HEK293 (cell line): Measurements from ENCODE around the gene GAMT.
A peak's percentile ranks its signal among the peaks of the same experiment; 100 is the strongest.

Source experiments
- ATF2 ChIP-seq: fragments of 450-650 bp; formaldehyde crosslinking; IDR thresholded peaks from 2 replicates; pipeline ENCODE4 v1.5.1; 2016; ENCODE audit warnings: missing biosample characterization, missing genetic modification characterization, low read depth
- ELK4 ChIP-seq: IDR thresholded peaks from 2 replicates; pipeline ENCODE4 v1.6.1; 2011; ENCODE audit warnings: mild to moderate bottlenecking, low read depth, low read length, borderline replicate concordance
- GLI2 ChIP-seq: fragments of 450-650 bp; formaldehyde crosslinking; IDR thresholded peaks from 2 replicates; pipeline ENCODE4; 2017; ENCODE audit warnings: missing biosample characterization, missing genetic modification characterization, low read depth, borderline replicate concordance
- HOXA7 ChIP-seq: sonication (generic); formaldehyde crosslinking; IDR thresholded peaks from 2 replicates; pipeline ENCODE4 v1.8.1; 2022; ENCODE audit warnings: missing genetic modification reagents, borderline replicate concordance
- MYNN ChIP-seq: fragments of 450-650 bp; formaldehyde crosslinking; IDR thresholded peaks from 2 replicates; pipeline ENCODE4 v1.5.1; 2016; ENCODE audit warnings: missing biosample characterization, missing genetic modification characterization, borderline replicate concordance
- RBAK ChIP-seq: fragments of 450-650 bp; formaldehyde crosslinking; IDR thresholded peaks from 2 replicates; pipeline ENCODE4 v1.5.1; 2016; ENCODE audit warnings: missing biosample characterization, missing genetic modification characterization
- SP7 ChIP-seq: fragments of 450-650 bp; formaldehyde crosslinking; IDR thresholded peaks from 2 replicates; pipeline ENCODE4 v1.5.1; 2016; ENCODE audit warnings: missing biosample characterization, missing genetic modification characterization
- WT1 ChIP-seq: fragments of 450-650 bp; formaldehyde crosslinking; IDR thresholded peaks from 2 replicates; pipeline ENCODE4 v1.5.1; 2016; ENCODE audit warnings: missing biosample characterization, missing genetic modification characterization
- YY1 ChIP-seq: fragments of 450-650 bp; formaldehyde crosslinking; IDR thresholded peaks from 2 replicates; pipeline ENCODE4 v1.5.1; 2018; ENCODE audit warnings: missing biosample characterization, missing genetic modification characterization
- ZBTB11 ChIP-seq: fragments of 450-650 bp; formaldehyde crosslinking; conservative IDR thresholded peaks from 2 replicates; pipeline ENCODE4 v1.5.1; 2016; ENCODE audit warnings: low read depth, missing biosample characterization, missing genetic modification characterization
- ZBTB20 ChIP-seq: fragments of 450-650 bp; formaldehyde crosslinking; IDR thresholded peaks from 2 replicates; pipeline ENCODE4 v1.5.1; 2016; ENCODE audit warnings: missing biosample characterization, missing genetic modification characterization
- ZFHX2 ChIP-seq: fragments of 450-650 bp; formaldehyde crosslinking; conservative IDR thresholded peaks from 2 replicates; pipeline ENCODE4 v1.5.1; 2016; ENCODE audit warnings: missing biosample characterization, missing genetic modification characterization
- ZFP3 ChIP-seq: fragments of 450-650 bp; formaldehyde crosslinking; IDR thresholded peaks from 2 replicates; pipeline ENCODE4 v1.5.1; 2016; ENCODE audit warnings: low read depth, missing biosample characterization, missing genetic modification characterization
- ZFP69B ChIP-seq: fragments of 450-650 bp; formaldehyde crosslinking; IDR thresholded peaks from 2 replicates; pipeline ENCODE4 v1.5.1; 2016; ENCODE audit warnings: missing biosample characterization, missing genetic modification characterization
- ZNF10 ChIP-seq: fragments of 450-650 bp; formaldehyde crosslinking; IDR thresholded peaks from 2 replicates; pipeline ENCODE4 v1.5.1; 2017; ENCODE audit warnings: missing biosample characterization, missing genetic modification characterization
- ZNF146 ChIP-seq: fragments of 450-650 bp; formaldehyde crosslinking; IDR thresholded peaks from 2 replicates; pipeline ENCODE4 v1.5.1; 2016; ENCODE audit warnings: missing biosample characterization, missing genetic modification characterization
- ZNF221 ChIP-seq: fragments of 450-650 bp; formaldehyde crosslinking; IDR thresholded peaks from 2 replicates; pipeline ENCODE4 v1.5.1; 2017; ENCODE audit warnings: missing biosample characterization, missing genetic modification characterization, borderline replicate concordance
- ZNF266 ChIP-seq: fragments of 450-650 bp; formaldehyde crosslinking; IDR thresholded peaks from 2 replicates; pipeline ENCODE4 v1.5.1; 2016; ENCODE audit warnings: missing biosample characterization, missing genetic modification characterization, low read depth
- ZNF335 ChIP-seq: fragments of 450-650 bp; formaldehyde crosslinking; conservative IDR thresholded peaks from 2 replicates; pipeline ENCODE4 v1.5.1; 2016; ENCODE audit warnings: missing biosample characterization, missing genetic modification characterization
- ZNF473 ChIP-seq: fragments of 450-650 bp; formaldehyde crosslinking; IDR thresholded peaks from 2 replicates; pipeline ENCODE4 v1.5.1; 2017; ENCODE audit warnings: missing biosample characterization, missing genetic modification characterization
- ZNF501 ChIP-seq: fragments of 450-650 bp; formaldehyde crosslinking; IDR thresholded peaks from 2 replicates; pipeline ENCODE4 v1.5.1; 2016; ENCODE audit warnings: missing biosample characterization, missing genetic modification characterization
- ZNF529 ChIP-seq: fragments of 450-650 bp; formaldehyde crosslinking; IDR thresholded peaks from 2 replicates; pipeline ENCODE4 v1.5.1; 2017; ENCODE audit warnings: missing genetic modification characterization, missing biosample characterization; ENCODE audit not compliant: insufficient replicate concordance
- ZNF560 ChIP-seq: fragments of 450-650 bp; formaldehyde crosslinking; IDR thresholded peaks from 2 replicates; pipeline ENCODE4 v1.5.1; 2017; ENCODE audit warnings: missing biosample characterization, missing genetic modification characterization, borderline replicate concordance
- ZNF585B ChIP-seq: fragments of 450-650 bp; formaldehyde crosslinking; IDR thresholded peaks from 2 replicates; pipeline ENCODE4 v1.5.1; 2016; ENCODE audit warnings: missing biosample characterization, missing genetic modification characterization
- ZNF600 ChIP-seq: fragments of 450-650 bp; formaldehyde crosslinking; IDR thresholded peaks from 2 replicates; pipeline ENCODE4 v1.5.1; 2016; ENCODE audit warnings: missing biosample characterization, missing genetic modification characterization
- ZNF629 ChIP-seq: fragments of 450-650 bp; formaldehyde crosslinking; IDR thresholded peaks from 2 replicates; pipeline ENCODE4 v1.5.1; 2017; ENCODE audit warnings: missing biosample characterization, missing genetic modification characterization
- ZNF639 ChIP-seq: fragments of 450-650 bp; formaldehyde crosslinking; IDR thresholded peaks from 2 replicates; pipeline ENCODE4 v1.5.1; 2016; ENCODE audit warnings: missing biosample characterization, missing genetic modification characterization
- ZNF645 ChIP-seq: fragments of 450-650 bp; formaldehyde crosslinking; IDR thresholded peaks from 2 replicates; pipeline ENCODE4; 2016; ENCODE audit warnings: missing biosample characterization, missing genetic modification characterization
- ZNF658 ChIP-seq: fragments of 450-650 bp; formaldehyde crosslinking; IDR thresholded peaks from 2 replicates; pipeline ENCODE4; 2016; ENCODE audit warnings: missing biosample characterization, missing genetic modification characterization
- ZNF776 ChIP-seq: fragments of 450-650 bp; formaldehyde crosslinking; IDR thresholded peaks from 2 replicates; pipeline ENCODE4 v1.5.0; 2017; ENCODE audit warnings: missing biosample characterization, missing genetic modification characterization, borderline replicate concordance
- ZNF777 ChIP-seq: fragments of 450-650 bp; formaldehyde crosslinking; IDR thresholded peaks from 2 replicates; pipeline ENCODE4 v1.5.1; 2017; ENCODE audit warnings: missing biosample characterization, missing genetic modification characterization, borderline replicate concordance
- ZNF837 ChIP-seq: fragments of 450-650 bp; formaldehyde crosslinking; IDR thresholded peaks from 2 replicates; pipeline ENCODE4 v1.5.1; 2016; ENCODE audit warnings: missing biosample characterization, missing genetic modification characterization
- ZSCAN16 ChIP-seq: fragments of 450-650 bp; formaldehyde crosslinking; IDR thresholded peaks from 2 replicates; pipeline ENCODE4 v1.5.1; 2016; ENCODE audit warnings: missing biosample characterization, missing genetic modification characterization

Gene GAMT

GRCh38 chr19:1400281-1401137 is 833 bp downstream of the GAMT start (continued):
- no peak for TF ChIP-seq ZNF221
- no peak for TF ChIP-seq ZNF529 (tag by site-specific recombination)
- no peak for TF ChIP-seq ZSCAN16 (tag by site-specific recombination)
- no peak for TF ChIP-seq ZNF777 (tag by site-specific recombination)
- TF ChIP-seq ZFP3 (tag by site-specific recombination) = no peak
- TF ChIP-seq ATF2 = no peak
- TF ChIP-seq ZNF146 = no peak
- TF ChIP-seq ZFP69B (tag by site-specific recombination) = peak; percentile 85; the same call in 1 of the 2 replicates
- peak; percentile 86 for TF ChIP-seq ZNF639 (tag by site-specific recombination)
- TF ChIP-seq ZNF501 = no peak; the same call in 1 of the 2 replicates
- TF ChIP-seq ZFHX2 (tag by site-specific recombination) = no peak
- no peak for TF ChIP-seq ZNF585B (tag by site-specific recombination)
- no peak for TF ChIP-seq RBAK
- TF ChIP-seq ZNF473 (tag by site-specific recombination) = no peak
- TF ChIP-seq ZNF10 (tag by site-specific recombination) = no peak
- no peak for TF ChIP-seq ZNF266
- TF ChIP-seq WT1 (tag by site-specific recombination) = peak; percentile 37; the same call in 1 of the 2 replicates
- peak; percentile 41; the same call in 1 of the 2 replicates for TF ChIP-seq ZBTB20 (tag by site-specific recombination)
- TF ChIP-seq HOXA7 (CRISPR knock-in tag) = no peak
- no peak for TF ChIP-seq ZNF776 (tag by site-specific recombination)
- TF ChIP-seq MYNN (tag by site-specific recombination) = no peak
- peak; percentile 97 for TF ChIP-seq ZNF335
- no peak for TF ChIP-seq ZNF629 (tag by site-specific recombination)
- TF ChIP-seq GLI2 = no peak
- TF ChIP-seq SP7 (tag by site-specific recombination) = 0 out of 2 replicates have a peak, but pooled peaks have one; percentile 29
- no peak for TF ChIP-seq ZNF837
- peak; percentile 68 for TF ChIP-seq ZNF600 (tag by site-specific recombination)
- no peak for TF ChIP-seq ZBTB11 (tag by site-specific recombination)
- TF ChIP-seq ELK4 = no peak
- TF ChIP-seq ZNF658 = no peak
- no peak for TF ChIP-seq YY1
- TF ChIP-seq ZNF560 (tag by site-specific recombination) = no peak
- no peak for TF ChIP-seq ZNF645 (tag by site-specific recombination)
